Endodermal cell (in vitro differentiated cells): Measurements from ENCODE around the gene SNX5. TPM values are rescaled to one million over a fixed set of nuclear protein-coding genes. Genes with fewer than 3 reads are reported as not detected.

Source experiments
- DNase-seq: peaks from one replicate; pipeline ENCODE4 v3.0.0-alpha.2; 2017
- H3K27ac ChIP-seq: 2 replicates; pipeline ENCODE4 v1.5.1; 2013; ENCODE audit warnings: mild to moderate bottlenecking, low read depth, low read length, moderate library complexity
- H3K27me3 ChIP-seq: 2 replicates; pipeline ENCODE4 v1.6.1; 2013; ENCODE audit warnings: mild to moderate bottlenecking, low read length, moderate library complexity; ENCODE audit not compliant: insufficient read depth, control insufficient read depth, poor library complexity, severe bottlenecking
- H3K36me3 ChIP-seq: 2 replicates; pipeline ENCODE4 v1.7.0; 2013; ENCODE audit warnings: mild to moderate bottlenecking, low read length, moderate library complexity; ENCODE audit not compliant: control insufficient read depth, insufficient read depth
- H3K4me1 ChIP-seq: one replicate; pipeline ENCODE4 v1.7.0; 2013; ENCODE audit warnings: low read length; ENCODE audit not compliant: control insufficient read depth, insufficient read depth
- H3K4me3 ChIP-seq: 2 replicates; pipeline ENCODE4 v1.5.1; 2013; ENCODE audit warnings: mild to moderate bottlenecking, low read length, moderate library complexity
- H3K9ac ChIP-seq: 2 replicates; pipeline ENCODE4 v1.6.1; 2013; ENCODE audit warnings: mild to moderate bottlenecking, low read length, moderate library complexity; ENCODE audit not compliant: poor library complexity, severe bottlenecking; ENCODE audit errors: extremely low read depth
- H3K9me3 ChIP-seq: 2 replicates; pipeline ENCODE4 v1.6.1; 2013; ENCODE audit warnings: mild to moderate bottlenecking, low read length, moderate library complexity; ENCODE audit not compliant: control insufficient read depth
- H3K27ac Mint-ChIP-seq: 2 replicates; pipeline ENCODE4 v1.8.0; 2020; ENCODE audit warnings: mixed read lengths
- H3K27me3 Mint-ChIP-seq: 2 replicates; pipeline ENCODE4 v1.8.0; 2021; ENCODE audit warnings: mild to moderate bottlenecking, mixed read lengths; ENCODE audit not compliant: insufficient read depth
- H3K36me3 Mint-ChIP-seq: 2 replicates; pipeline ENCODE4 v1.8.0; 2020; ENCODE audit warnings: low read depth, mixed read lengths
- H3K4me1 Mint-ChIP-seq: 2 replicates; pipeline ENCODE4 v1.8.0; 2020; ENCODE audit warnings: mixed read lengths
- H3K4me3 Mint-ChIP-seq: 2 replicates; pipeline ENCODE4 v1.8.0; 2020; ENCODE audit warnings: mild to moderate bottlenecking, moderate library complexity, mixed read lengths
- H3K9me3 Mint-ChIP-seq: 2 replicates; pipeline ENCODE4 v1.8.0; 2020; ENCODE audit warnings: mild to moderate bottlenecking, mixed read lengths
- WGBS, 2 experiments: methylation state at CpG; one replicate each; pipeline versions ENCODE4 v1.1.5 to v1.1.7; 2013; ENCODE audit warnings: missing lambda C conversion rate in 2 of 2, mixed read lengths in 1 of 2; ENCODE audit not compliant: insufficient coverage in 1 of 2, insufficient read length in 1 of 2; 5-methylcytosine and 5-hydroxymethylcytosine counted together
- total RNA-seq, 2 donors: library from RNA; stranded (reverse); fragmentation: NEBNext Ultra II Directional in 1 of 2; extraction: Animal tissue kit (Norgen Biotek cat#: 25700) in 1 of 2; gene quantifications; 2 replicates in 1 of 2; 3 replicates in 1 of 2; pipeline ENCODE4 v1.2.1, GENCODE V29; 2021
- TF ChIP-seq, protein P1 (sequence below): fragments of 200-600 bp; sonication (generic); conservative IDR thresholded peaks from 2 replicates; pipeline ENCODE4 v1.5.0; 2021; ENCODE audit warnings: antibody characterized with exemption, mild to moderate bottlenecking

The SNX5 gene
- total RNA-seq, 2 donors from 2014 or later: 170 to 171 TPM

DNA sequence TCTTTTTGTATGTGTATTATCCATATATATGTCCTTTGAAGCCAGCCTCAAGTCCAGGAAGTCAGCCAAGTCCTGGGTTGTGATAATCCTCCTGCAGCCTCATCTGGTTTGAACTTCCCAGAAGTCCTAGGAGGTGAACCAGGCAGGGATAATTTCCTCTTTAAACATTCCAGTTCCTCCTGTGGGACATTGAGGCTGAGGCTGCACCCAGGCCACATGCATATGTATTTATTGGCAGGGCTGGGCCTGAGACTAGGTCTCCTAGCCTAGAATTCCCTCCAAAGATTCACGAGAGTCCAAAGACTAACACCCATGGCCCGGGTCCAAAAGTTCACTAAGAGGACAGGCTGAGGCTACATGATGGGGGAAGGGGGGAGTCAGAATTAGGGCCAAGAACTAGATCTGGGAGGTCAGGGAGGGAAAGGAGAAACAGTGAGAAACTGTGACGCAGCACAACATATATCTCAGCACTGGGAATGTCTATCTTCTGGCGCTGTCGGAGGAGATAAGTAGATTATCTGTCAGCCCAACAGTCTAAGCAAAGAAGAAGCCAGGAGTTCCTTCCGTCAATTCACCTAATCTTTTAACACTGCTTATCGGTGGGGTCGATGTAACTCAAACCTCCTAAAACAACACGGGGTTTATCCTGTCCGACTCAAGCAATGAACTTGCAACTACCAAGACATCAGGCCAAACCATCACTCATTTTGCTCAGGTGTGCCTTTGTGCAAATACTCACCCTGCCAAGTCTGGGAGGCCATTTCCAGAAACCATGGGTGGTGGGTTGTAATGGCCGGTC lies 43.3 kb downstream of the SNX5 start:
- no peaks in the 10 kb centered on the region for H3K36me3 Mint-ChIP-seq
- no peak for DNase-seq
- no peaks in the 10 kb centered on the region for H3K9me3 Mint-ChIP-seq
- WGBS, 2 experiments: 83 to 87% methylated on average over 4 to 11 of the region's 11 CpGs
- Histone ChIP-seq H3K27me3 (no peaks in the 10 kb centered on the region), H3K4me1 (peaks cover 11% of the 10 kb centered on the region), H3K4me3 (no peak overlapping the region), H3K9ac (no peak overlapping the region), H3K27ac (no peak overlapping the region), H3K9me3 (no peaks in the 10 kb centered on the region), H3K36me3 (no peaks in the 10 kb centered on the region)
- TF ChIP-seq, protein P1, sequence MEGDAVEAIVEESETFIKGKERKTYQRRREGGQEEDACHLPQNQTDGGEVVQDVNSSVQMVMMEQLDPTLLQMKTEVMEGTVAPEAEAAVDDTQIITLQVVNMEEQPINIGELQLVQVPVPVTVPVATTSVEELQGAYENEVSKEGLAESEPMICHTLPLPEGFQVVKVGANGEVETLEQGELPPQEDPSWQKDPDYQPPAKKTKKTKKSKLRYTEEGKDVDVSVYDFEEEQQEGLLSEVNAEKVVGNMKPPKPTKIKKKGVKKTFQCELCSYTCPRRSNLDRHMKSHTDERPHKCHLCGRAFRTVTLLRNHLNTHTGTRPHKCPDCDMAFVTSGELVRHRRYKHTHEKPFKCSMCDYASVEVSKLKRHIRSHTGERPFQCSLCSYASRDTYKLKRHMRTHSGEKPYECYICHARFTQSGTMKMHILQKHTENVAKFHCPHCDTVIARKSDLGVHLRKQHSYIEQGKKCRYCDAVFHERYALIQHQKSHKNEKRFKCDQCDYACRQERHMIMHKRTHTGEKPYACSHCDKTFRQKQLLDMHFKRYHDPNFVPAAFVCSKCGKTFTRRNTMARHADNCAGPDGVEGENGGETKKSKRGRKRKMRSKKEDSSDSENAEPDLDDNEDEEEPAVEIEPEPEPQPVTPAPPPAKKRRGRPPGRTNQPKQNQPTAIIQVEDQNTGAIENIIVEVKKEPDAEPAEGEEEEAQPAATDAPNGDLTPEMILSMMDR: no peak
- H3K4me3 Mint-ChIP-seq: no peak overlapping the region
- peak overlapping the region; percentile 50 for H3K27ac Mint-ChIP-seq
- no peaks in the 10 kb centered on the region for H3K27me3 Mint-ChIP-seq
- peaks cover 39% of the 10 kb centered on the region for H3K4me1 Mint-ChIP-seq

DNA sequence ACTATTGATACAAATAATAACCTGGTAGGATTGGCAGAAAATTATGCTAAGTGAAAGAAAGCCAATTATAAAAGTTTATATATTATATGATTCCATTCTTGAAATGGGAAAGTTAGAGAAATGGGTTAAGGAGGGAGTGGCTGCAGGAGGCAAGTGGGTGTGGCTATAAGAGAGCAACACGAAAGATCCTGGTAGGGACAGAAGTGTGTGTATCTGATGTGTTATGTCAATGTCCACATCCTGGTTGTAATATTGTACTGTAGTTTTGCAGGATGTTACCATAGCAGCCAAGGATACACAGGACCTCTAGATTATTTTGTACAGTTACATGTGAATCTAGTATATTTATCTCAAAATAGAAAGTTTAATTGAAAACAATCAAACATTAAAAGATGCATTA lies 46.8 kb downstream of the SNX5 start:
- no peaks in the 10 kb centered on the region for H3K9me3 Mint-ChIP-seq
- Histone ChIP-seq H3K4me3 (no peak overlapping the region), H3K9me3 (no peaks in the 10 kb centered on the region), H3K36me3 (no peaks in the 10 kb centered on the region), H3K4me1 (peaks cover 11% of the 10 kb centered on the region), H3K27ac (no peak overlapping the region), H3K9ac (no peak overlapping the region), H3K27me3 (no peaks in the 10 kb centered on the region)
- peaks cover 21% of the 10 kb centered on the region for H3K4me1 Mint-ChIP-seq
- H3K36me3 Mint-ChIP-seq: no peaks in the 10 kb centered on the region
- H3K4me3 Mint-ChIP-seq: no peak overlapping the region
- no peak for DNase-seq
- WGBS, 2 experiments: 69 to 86% methylated on average over 1 of the region's 1 CpG
- H3K27ac Mint-ChIP-seq: no peak overlapping the region
- H3K27me3 Mint-ChIP-seq: no peaks in the 10 kb centered on the region
- TF ChIP-seq, protein P1: no peak

DNA sequence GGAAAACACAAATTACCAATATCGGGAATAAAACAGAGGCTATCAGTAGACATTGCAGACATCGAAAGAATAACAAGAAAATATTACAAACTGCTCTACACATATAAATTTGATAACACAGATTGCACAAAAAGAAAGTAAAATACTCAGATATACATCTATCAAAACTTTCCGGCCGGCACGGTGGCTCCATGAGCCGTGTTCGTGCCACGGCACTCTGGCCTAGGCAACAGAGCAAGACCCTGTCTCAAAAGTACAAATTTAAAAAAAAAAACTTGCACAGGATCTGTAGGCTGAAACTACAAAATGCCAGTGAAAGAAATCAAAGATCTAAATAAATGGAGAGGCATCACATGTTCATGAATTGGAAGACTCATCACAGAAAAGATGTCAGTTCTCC lies 49.4 kb downstream of the SNX5 start:
- Mint-ChIP-seq H3K4me3 (no peak overlapping the region), H3K27me3 (no peaks in the 10 kb centered on the region), H3K4me1 (peaks cover 3% of the 10 kb centered on the region), H3K27ac (no peak overlapping the region), H3K36me3 (no peaks in the 10 kb centered on the region), H3K9me3 (no peaks in the 10 kb centered on the region)
- no peaks in the 10 kb centered on the region for H3K9me3 ChIP-seq
- H3K9ac ChIP-seq: no peak overlapping the region
- H3K4me1 ChIP-seq: no peaks in the 10 kb centered on the region
- H3K27ac ChIP-seq: no peak overlapping the region
- no peaks in the 10 kb centered on the region for H3K36me3 ChIP-seq
- WGBS, 2 experiments: 83 to 98% methylated on average over 6 to 8 of the region's 8 CpGs
- no peak for DNase-seq
- no peaks in the 10 kb centered on the region for H3K27me3 ChIP-seq
- TF ChIP-seq, protein P1: no peak
- no peak overlapping the region for H3K4me3 ChIP-seq
